Fibroblast of peridontal ligament (primary cell): Measurements from ENCODE around the gene MICU1.

Experiments
- DNase-seq: peaks from one replicate; pipeline ENCODE4 v3.0.0-alpha.2; 2010; ENCODE audit errors: extremely low read depth

Gene MICU1

DNA sequence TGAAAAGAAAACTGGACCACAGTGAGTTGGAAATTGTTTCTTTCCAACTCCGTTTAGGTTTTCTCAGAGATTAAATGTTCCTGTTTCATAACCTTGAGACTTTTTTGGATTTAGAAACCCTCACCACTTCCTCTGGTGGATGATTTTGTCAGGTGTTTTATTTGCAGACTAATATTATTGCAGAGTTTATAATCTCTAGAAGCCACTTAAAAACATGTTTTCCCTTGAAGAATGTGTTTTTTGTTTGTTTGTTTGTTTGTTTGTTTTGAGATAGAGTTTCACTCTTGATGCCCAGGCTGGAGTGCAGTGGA, 520 bp upstream of the MICU1 start:
- no peak for DNase-seq

DNA sequence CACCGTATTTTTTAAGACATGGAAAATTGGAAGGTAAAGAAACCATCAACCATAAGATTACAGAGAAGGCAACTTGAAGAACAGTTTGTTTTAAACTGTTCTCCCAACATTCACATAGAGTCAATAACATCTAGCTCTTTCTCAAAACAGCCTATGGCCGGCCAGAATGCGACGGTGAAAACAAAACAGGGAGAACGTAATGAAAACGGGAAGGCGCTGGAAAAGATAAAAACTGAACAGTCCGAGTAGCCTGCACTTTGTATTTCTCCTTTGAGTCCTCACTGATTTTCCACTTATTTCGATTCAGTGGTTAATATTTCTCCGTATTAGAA, 637 bp downstream of the MICU1 start:
- DNase-seq = no peak

DNA sequence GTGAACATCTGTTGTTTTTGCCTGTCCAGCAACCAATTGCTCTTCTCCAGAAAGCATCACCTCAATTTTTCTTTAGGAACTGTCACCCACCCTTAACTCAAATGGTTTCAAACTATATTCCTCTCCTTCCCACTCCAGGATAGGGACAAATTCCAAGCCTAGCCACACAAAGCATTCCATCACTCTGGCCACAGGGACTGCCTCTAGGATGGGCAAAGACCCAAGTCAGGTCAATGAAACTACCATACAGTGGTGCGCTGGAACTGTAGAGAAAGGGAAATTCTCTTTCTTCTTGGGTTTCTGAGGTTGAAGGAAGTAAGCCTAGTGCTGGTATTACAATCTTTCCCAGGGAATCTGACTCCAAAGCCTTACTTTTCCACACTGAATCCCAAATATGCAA, 3.6 kb downstream of the MICU1 start:
- no peak for DNase-seq

DNA sequence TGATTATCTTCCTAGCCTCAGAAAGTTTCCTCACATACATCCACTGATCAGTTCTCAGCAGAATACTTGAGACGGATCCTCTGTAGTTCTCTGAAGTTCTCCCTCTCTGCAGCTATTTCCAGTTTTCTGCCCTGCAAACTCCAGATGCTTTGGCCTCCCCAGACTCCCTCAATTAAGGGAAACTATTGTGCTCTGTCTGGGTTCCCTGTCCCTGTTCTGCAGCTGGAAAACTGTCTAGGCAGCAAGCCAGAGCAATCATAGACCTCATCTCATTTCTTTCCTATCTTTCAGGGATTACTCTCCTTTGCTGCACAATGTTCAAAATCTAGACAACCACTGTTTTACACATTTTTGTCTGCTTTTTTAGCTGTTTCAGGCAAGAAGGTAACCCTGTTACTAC, 9.2 kb downstream of the MICU1 start:
- DNase-seq = peak; percentile 39

DNA sequence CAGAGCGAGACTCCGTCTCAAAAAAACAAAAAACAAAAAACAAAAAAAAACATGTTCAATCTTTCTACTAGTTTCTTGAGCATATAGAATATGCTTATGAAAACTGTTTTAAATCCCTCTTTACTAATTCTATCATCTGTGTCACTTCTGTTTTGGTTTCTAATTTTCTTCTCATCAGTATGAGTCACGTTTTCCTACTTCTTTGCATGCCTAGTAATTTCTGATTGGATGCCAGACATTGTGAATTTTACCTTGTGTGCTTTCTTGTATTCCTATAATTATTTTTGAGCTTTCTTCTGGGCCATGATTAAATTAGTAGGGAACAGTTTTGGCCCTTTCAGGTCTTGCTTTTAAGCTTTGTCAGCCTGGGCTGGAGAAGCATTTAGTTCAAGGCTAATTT, 9.9 kb downstream of the MICU1 start:
- peak; percentile 17 for DNase-seq

DNA sequence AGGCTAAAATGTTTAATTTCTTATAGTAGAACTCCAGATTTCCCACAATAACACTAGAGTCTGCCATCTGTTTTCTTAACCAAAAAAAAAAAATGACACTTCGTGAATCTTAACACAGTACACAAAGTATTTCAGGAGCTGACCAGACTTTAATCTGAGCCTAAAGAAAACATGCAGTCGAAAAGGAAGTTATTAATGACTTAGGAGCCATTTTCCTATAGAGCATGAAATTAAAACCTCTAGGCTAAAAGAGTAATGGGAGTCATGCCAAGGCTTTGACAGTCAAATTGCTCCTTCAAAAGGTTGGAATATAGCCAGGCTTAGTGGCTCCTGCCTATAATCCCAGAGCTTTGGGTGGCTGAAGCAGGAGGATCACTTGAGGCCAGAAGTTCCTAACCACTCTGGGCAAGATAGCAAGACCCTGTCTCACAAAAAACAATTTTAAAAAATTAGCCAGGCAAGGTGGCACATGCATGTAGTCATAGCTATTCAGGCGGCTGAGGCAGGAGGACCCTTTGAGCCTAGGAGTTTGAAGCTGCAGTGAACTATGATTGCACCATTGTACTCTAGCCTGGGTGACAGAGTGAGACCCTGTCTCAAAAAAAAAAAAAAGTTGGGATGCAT, 13.6 kb downstream of the MICU1 start:
- peak; percentile 13 for DNase-seq

DNA sequence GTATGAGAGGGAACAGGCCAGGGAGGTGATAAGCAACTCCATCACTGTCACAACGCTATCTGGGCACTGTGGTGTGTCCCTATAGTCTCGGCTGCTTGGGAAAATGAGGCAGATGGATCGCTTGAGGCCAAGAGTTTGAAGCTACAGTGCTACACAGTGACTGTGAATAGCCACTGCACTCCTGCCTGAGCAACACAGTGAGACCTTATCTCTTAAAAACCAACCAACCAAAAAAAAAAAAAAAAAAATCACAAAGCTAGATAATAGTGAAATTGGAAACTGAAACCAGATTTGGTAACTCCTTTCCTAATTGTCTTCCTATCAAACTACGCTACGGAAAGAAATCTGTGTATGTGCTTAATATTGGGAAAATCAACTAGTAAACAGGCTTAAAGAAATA, 14.1 kb downstream of the MICU1 start:
- DNase-seq = no peak

DNA sequence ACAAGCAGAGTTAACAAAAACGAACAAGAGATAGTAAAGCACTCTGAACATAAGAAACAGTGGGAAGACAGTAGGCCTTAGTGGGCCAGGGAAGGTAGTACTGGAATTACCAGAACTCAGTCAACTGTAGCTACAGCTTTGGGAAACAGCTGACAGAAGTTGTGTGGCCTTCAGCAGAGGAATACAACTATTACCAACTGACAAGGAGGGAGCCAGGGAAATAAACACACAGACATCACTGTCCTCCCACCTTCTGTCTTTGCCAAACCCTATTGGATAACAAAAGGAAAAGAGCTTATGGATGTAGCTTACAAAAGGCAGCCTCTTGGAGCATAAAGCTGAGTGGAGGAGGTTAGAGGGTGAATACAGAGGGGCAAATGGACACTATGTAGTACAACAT, 15.4 kb downstream of the MICU1 start:
- DNase-seq = no peak

DNA sequence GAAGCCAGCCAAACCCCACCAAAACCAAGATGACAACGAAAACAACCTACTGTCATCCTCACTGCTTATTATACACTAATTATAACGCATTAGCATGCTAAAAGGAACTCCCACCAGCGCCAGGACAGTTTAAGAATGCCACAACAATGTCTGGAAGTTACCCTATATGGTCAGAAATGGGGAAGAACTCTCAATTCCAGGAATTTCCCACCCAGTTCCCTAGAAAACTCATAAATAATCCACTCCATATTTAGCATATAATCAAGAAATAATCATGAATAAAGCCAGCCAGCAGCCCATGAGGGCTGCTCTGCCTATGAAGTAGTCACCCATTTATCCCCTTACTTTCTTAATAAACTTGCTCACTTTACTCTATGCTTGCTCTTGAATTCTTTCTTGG, 20.8 kb downstream of the MICU1 start:
- no peak for DNase-seq

DNA sequence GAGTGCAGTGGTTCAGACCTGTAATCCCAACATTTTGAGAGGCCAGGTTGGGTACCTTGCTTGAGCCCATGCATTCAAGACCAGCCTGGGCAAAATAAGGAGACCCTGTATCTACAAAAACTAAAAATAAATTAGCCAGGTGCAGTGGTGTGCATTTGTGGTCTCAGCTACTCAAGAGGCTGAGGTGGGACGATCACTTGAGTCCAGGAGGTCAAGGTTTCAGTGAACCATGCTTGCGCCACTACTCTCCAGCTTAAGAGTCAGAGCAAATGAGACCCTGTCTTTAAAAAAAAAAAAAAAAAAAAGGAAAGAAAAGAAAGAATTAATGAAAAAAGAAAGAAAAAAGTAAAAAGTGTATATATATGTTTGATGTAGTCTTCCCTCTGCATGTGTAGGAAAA, 24.7 kb downstream of the MICU1 start:
- no peak for DNase-seq

DNA sequence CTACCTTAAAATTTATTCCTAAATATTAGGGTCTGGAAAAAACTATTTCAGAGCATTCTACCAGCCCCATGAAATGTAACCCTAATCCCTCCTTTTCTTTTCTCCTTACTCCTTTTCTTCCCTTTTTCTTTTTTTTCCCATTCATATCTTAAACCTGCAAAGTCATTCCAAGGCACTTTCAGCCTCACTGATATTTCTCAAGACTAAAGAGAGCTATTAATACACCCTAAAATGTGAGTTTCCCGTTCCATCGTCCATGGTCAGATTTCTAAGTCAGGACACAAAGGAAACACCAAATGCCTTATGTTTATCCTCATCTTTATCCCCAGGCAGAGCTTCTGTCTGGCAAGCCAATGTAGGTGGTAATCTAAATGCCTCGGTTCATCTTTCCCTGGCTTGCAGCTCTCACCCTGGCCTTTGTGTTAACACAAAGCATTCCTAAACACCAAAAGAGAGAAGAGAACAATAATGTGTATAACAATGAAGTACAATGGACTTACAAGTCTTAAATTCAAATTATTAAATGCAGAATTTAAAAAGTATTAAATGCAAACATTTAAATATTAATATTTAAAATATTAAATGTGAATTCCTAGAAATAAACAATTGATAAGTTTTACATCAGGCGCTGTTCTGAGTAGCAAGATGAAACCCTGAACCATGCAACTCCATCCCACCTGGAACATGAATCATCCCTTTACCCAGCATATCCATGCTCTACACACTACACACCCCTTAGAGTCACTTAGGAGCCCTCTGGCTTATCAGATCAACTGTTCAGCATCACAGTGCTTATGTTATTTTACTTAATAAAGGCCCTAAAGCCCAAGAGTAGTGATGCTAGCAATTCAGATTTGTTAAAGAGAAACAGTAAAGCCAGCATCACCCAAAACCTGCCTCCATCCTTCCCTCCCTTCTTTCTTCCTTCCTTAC, 26.8 kb downstream of the MICU1 start:
- no peak for DNase-seq

DNA sequence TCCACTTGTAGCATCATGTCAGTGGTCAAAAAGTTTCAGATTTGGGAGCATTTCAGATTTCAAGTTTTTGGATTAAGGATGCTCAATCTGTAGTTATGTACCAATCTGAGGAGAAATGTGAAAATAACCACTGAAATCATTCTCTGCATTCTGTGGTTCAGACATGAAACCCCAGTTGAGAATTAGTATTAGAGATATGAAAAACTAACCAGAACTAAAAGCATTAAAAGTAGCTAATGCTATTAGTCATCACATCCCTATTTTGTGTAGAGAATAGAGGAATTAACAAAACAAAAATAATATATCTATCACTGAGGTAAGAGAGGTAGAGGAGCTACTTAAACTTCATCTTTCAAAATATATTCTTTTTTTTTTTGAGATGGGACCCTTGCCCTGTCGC, 28.0 kb downstream of the MICU1 start:
- DNase-seq = peak; percentile 9

DNA sequence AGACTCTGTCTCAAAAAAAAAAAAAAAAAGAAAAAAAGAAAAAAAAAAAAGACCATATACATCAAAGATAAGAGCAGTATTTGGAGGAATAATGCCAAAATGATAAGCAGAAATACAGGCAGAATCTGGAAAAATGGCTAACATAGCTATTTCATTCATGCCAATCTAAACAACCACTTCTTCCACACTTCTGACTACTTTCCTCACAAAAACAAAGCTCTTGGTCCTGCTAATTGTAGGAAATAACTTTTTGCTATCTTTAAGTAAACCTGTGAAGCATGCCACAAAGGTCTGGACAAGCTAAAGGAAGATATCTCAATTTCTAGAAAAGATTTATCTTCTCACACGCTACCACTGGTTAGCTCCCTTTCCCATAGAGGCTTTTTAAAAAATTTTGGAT, 30.4 kb downstream of the MICU1 start:
- no peak for DNase-seq

DNA sequence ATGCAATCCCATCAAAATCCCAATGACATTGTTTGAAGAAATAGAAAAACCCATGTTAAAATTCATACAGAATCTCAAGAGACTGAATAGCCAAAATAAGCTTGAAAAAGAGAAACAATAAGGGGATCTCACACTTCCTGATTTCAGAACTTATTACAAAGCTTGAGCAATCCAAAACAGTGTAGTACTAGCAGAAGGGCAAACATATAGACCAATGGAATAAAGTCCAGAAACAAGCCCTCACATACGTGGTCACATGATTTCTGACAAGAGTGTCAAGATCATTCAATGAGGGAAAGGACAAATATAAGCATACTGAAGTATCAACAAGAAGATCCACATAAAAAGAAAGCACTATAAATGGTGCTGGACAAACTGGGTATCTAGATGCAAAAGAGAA, 31.9 kb downstream of the MICU1 start:
- DNase-seq = no peak

DNA sequence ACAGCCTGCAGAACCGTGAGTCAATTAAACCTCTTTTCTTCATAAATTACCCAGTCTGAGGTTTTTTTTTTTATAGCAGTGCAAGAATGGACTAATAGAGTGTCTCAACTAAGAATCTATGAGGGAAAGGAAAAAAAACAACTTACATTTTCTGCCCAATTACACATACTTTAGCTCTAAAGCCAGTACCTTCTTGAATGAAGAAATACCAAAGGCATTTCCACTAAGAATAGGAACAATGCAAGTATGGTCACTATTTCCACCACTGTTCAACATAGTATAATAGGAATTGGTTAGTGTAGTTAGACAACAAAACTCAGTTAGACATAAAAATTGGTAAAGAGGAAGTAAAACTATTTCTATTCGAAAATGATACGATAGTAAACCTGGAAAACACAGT, 37.6 kb downstream of the MICU1 start:
- no peak for DNase-seq

DNA sequence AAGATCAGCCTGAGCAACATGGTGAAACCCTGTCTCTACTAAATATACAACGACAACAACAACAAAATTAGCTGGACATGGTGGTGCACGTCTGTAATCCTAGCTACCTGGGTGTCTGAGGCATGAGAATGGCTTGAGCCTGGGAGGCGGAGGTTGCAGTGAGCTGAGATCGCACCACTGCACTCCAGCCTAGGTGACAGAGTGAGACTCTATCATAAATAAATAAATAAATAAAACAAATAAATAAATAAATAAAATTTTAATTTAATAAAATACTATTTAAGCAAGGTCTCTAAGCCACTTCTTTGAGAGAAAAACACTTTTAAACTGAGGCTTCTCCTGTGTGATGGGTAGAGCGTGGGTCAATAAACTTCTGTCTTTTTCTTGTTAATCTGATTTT, 38.3 kb downstream of the MICU1 start:
- no peak for DNase-seq

DNA sequence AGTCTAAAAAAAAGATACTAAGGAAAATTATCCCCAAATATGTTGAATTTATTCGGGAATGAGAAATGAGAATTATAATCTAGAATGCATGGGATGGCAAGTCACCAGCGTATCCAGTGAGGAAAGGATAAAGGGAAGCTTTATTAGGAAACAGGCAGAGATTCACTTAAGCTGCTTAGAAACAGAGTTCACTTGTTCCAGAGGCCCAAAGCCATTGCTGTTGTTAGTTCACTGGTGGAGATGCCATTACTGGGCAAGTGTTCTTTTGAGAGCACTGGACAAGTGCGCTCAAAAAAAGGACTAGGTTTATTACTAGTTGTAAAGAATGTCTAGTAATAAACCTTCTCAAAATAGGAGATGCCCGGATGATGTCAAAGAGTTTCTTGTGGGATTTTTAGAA, 51.2 kb downstream of the MICU1 start:
- no peak for DNase-seq

DNA sequence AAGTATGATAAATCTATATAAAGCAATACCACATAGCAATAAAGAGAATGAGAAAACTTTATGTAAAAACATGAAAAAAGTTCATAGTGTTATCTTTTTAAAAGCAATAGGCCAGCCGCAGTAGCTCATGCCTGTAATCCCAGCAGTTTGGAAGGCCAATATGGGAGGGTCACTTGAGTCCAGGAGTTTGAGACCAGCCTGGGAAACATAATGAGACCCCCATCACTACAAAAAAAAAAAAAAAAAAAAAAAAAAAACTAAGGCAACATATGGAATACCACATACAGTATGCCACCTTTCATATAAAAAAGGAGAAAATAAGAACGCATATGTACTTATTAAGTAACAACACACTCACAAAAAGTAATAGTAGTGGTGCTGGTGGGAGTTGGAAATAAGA, 52.8 kb downstream of the MICU1 start:
- no peak for DNase-seq

DNA sequence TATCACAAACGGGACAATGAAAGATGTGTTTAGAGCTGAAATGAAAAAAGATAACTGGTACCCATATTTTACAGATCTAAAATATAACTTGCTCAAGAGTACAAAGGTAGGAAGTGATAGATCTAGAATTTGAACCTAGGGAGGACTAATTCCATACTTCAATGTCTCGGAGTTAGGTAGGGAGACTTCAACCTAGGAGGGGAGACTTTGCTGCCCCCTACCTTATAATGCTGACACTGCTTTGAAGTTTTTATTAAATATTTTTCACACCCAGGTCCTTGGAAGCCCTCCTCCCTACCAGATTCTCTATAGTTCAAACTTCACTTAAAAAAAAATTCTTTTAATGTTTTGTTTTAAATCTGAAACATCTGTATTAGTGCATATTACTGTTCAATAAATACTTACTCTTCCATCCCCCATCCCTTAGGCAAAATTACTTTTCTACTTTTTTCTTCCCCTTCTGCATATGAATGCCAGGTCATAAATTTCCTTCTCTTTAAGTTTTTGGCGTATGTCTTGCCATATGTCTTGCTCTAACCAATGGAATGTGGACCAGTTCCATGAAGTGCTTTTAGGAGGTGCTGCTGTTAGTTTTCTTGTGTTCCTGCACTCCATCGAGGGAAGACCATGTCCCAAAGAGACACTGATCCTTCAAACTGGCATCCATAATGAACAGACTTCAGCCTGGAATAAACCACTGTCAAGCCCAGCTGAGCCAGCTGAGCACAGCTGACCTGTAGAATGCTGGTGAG, 57.8 kb downstream of the MICU1 start:
- DNase-seq = peak; percentile 10

DNA sequence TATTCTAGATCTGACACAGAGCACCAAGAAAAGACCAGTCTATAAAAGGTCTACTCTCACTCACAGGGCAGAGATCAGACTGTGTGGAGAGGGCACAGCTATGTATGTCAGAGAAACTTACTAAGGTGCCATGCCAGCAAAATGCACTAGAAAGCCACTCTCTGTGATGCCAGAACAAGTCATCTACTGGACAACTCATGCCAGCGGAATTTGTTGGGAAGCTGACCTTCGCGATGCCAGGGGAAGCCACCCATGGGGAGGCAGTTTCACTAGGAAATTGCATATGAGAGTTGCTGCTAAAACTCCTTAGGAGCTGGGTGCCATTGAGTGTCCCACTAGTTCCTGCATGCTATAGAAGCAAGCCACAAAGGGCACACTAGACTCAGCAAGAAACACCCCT, 58.5 kb downstream of the MICU1 start:
- peak; percentile 59 for DNase-seq

DNA sequence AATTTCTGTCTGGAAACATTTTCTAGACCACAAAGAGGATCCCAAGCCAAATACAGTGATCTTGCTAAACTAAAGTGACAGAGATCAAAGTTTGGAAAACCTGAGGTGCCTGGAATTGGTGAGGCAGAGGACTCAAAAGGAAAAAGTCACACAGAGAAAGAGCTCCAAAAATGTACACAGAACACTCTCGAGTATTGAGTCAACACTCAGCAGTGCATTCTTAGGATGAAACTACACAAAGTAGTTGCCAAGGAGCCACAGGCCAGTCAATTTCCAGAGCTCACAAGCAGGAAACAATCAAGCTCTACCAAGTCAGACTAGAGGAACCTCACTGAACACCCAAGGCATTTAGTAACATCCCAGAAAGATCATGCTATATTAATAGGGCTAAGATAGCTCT, 61.3 kb downstream of the MICU1 start:
- DNase-seq = peak; percentile 96

DNA sequence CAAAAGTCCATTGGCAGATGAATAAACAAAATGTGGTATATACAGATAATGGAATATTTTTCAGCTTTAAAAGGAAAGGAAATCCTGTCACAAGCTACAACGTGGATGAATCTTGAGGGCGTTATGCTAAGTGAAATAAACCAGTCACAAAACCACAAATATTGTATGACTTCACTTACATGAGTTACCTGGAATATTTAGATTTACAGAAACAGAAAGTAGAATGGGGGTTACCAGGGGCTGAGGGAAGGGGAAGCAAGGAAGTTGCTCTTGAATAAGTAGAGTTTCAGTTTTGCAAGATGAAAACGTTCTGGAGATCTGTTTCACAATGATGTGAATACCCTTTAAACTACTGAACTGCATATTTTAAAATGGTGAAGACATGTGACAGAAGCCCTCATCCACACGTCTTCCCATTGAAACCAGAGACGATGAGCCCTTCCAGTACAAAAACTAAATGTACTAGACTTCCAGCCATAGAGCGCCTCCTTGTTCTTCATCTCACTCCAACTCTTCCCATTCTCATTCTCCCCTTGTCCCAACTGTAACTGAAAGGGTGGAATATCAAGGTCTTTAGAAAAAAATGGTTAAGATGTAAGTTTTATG, 62.4 kb downstream of the MICU1 start:
- no peak for DNase-seq

DNA sequence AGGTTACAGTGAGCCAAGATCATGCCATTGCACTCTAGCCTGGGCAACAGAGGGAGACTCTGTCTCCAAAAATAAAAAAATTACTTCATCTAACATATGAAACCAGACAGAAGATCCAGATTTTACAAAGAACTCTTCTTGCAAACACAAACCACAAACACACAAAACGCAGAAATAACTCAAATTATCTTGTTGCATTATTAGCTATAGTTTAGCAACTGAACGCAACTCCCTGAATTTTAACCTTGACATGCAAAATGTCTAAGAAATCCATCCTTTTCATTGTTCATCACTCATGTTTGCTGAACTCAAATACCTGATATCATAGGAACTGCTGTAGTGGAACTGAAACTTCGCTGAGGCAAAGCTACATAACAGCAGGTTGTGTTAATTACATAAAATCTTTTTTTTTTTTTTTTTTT, 64.1 kb downstream of the MICU1 start:
- DNase-seq = no peak
